Measurements from ENCODE around the gene ZNF780B.

The ZNF780B gene

GRCh38 chr19:40013991-40014390 is 42.0 kb downstream of the ZNF780B start:
- FAIRE-seq (no peak), DNase-seq (ENCODE audit: insufficient read length, low spot score) (no peak)
- TF ChIP-seq, protein P1, sequence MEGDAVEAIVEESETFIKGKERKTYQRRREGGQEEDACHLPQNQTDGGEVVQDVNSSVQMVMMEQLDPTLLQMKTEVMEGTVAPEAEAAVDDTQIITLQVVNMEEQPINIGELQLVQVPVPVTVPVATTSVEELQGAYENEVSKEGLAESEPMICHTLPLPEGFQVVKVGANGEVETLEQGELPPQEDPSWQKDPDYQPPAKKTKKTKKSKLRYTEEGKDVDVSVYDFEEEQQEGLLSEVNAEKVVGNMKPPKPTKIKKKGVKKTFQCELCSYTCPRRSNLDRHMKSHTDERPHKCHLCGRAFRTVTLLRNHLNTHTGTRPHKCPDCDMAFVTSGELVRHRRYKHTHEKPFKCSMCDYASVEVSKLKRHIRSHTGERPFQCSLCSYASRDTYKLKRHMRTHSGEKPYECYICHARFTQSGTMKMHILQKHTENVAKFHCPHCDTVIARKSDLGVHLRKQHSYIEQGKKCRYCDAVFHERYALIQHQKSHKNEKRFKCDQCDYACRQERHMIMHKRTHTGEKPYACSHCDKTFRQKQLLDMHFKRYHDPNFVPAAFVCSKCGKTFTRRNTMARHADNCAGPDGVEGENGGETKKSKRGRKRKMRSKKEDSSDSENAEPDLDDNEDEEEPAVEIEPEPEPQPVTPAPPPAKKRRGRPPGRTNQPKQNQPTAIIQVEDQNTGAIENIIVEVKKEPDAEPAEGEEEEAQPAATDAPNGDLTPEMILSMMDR (IDR thresholded peaks at IDR 0.05; ENCODE audit: insufficient read depth, missing control alignments): no peak

GRCh38 chr19:40009674-40010073 is 46.4 kb downstream of the ZNF780B start:
- FAIRE-seq: no peak
- TF ChIP-seq, protein P1 (IDR thresholded peaks at IDR 0.05; ENCODE audit: insufficient read depth, missing control alignments): no peak
- DNase-seq (ENCODE audit: insufficient read length, low spot score): no peak

- TF ChIP-seq, protein P1 (IDR thresholded peaks at IDR 0.05; ENCODE audit: insufficient read depth, missing control alignments): no peak
- DNase-seq (ENCODE audit: insufficient read length, low spot score) (no peak), FAIRE-seq (no peak)
These were observed 49.7 kb downstream of the ZNF780B start for GRCh38 chr19:40006273-40006691.

DNA sequence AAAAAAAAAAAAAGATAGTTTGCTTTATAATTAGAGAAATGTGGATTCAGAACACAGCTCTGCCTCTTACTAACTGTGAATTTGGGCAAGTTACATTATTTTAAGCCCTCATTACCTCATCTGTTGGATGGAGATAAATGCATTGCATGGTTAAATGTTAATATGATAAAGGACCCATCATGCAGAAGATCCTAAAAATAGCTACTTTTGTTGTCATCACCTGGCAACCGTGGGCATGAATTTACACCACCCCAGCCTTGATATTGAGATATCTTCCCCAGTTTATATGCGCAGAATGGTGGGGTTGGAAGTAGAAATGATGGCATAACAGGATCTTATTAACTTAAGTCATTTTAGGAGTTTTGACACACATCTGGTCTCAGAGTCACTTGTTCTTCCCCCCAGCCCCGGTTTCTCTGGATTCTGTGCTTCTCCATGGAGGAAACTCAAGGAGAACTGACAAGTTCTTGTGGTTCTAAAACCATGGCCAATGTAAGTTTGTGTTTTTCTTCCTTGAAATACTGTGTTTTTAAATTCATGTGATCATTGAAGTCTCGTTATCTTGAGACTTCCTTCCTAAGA is 50.2 kb downstream of the ZNF780B start:
- FAIRE-seq: no peak
- DNase-seq (ENCODE audit: insufficient read length, low spot score): no peak
- TF ChIP-seq, protein P1 (IDR thresholded peaks at IDR 0.05; ENCODE audit: insufficient read depth, missing control alignments): no peak

- FAIRE-seq (no peak), DNase-seq (ENCODE audit: insufficient read length, low spot score) (no peak)
- TF ChIP-seq, protein P1 (IDR thresholded peaks at IDR 0.05; ENCODE audit: insufficient read depth, missing control alignments): no peak
These were observed 57.5 kb downstream of the ZNF780B start for GRCh38 chr19:39998501-39998900.

GRCh38 chr19:39997638-39998216 is 58.3 kb downstream of the ZNF780B start:
- FAIRE-seq: no peak
- DNase-seq (ENCODE audit: insufficient read length, low spot score): no peak
- TF ChIP-seq, protein P1 (IDR thresholded peaks at IDR 0.05; ENCODE audit: insufficient read depth, missing control alignments): no peak

Data from D721Med (cell line).